ENCODE data around the gene PODXL2.

GRCh38 chr3:127698286-127698685, 69.3 kb downstream of the PODXL2 start:
- TF ChIP-seq, protein P1, sequence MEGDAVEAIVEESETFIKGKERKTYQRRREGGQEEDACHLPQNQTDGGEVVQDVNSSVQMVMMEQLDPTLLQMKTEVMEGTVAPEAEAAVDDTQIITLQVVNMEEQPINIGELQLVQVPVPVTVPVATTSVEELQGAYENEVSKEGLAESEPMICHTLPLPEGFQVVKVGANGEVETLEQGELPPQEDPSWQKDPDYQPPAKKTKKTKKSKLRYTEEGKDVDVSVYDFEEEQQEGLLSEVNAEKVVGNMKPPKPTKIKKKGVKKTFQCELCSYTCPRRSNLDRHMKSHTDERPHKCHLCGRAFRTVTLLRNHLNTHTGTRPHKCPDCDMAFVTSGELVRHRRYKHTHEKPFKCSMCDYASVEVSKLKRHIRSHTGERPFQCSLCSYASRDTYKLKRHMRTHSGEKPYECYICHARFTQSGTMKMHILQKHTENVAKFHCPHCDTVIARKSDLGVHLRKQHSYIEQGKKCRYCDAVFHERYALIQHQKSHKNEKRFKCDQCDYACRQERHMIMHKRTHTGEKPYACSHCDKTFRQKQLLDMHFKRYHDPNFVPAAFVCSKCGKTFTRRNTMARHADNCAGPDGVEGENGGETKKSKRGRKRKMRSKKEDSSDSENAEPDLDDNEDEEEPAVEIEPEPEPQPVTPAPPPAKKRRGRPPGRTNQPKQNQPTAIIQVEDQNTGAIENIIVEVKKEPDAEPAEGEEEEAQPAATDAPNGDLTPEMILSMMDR (IDR thresholded peaks at IDR 0.05; ENCODE audit: borderline replicate concordance, extremely low read depth, low read length, poor library complexity, severe bottlenecking): no peak
- TF ChIP-seq EZH2 (IDR thresholded peaks at IDR 0.05; ENCODE audit: borderline replicate concordance, low read depth, low read length, severe bottlenecking): no peak

Data from DND-41 (cell line).